ENCODE results near the gene EFHB. TPM values are rescaled to one million over a fixed set of nuclear protein-coding genes. Genes with fewer than 3 reads are reported as not detected.

The EFHB gene
- total RNA-seq, 1 experiment from 2014 or later = not detected

Other genes starting within 250 kb of the EFHB start
- 14.5 and 15.9 TPM in 2 replicates for gene RAB5A, start 12.9 kb upstream of the EFHB start, total RNA-seq (2014; rRNA removed; shearing (Covaris generic))
- not detected in 2 replicates for gene PP2D1, start 78.0 kb upstream of the EFHB start, total RNA-seq (2014; rRNA removed; shearing (Covaris generic))
- 1.3 and 2.2 TPM in 2 replicates for gene KAT2B, start 106.2 kb upstream of the EFHB start, total RNA-seq (2014; rRNA removed; shearing (Covaris generic))

Data from H4 (cell line).